Measurements from ENCODE around the gene RETNLB. TPM values are rescaled to one million over a fixed set of nuclear protein-coding genes. Genes with fewer than 3 reads are reported as not detected.
A peak's percentile ranks its signal among the peaks of the same experiment; 100 is the strongest.

RETNLB gene
- total RNA-seq, 1 donor from 2014 or later = not detected

- no peak for DNase-seq
- Mint-ChIP-seq H3K4me1 (no peaks in the 10 kb centered on the region), H3K27ac (no peak overlapping the region), H3K27me3 (no peaks in the 10 kb centered on the region), H3K4me3 (no peak overlapping the region), H3K36me3 (ENCODE audit: low read depth) (no peaks in the 10 kb centered on the region), H3K9me3 (peaks cover 19% of the 10 kb centered on the region)
- intact Hi-C loops (cut with micrococcal nuclease) = no loop called here
Measured at GRCh38 chr3:108724101-108724500, 33.1 kb downstream of the RETNLB start.

- intact Hi-C loops (cut with micrococcal nuclease) = no loop called here
- peaks cover 3% of the 10 kb centered on the region for H3K27me3 Mint-ChIP-seq
- no peak for DNase-seq
- no peak overlapping the region for H3K27ac Mint-ChIP-seq
- H3K36me3 Mint-ChIP-seq (ENCODE audit: low read depth) = no peaks in the 10 kb centered on the region
- no peak overlapping the region for H3K4me3 Mint-ChIP-seq
- H3K4me1 Mint-ChIP-seq = no peaks in the 10 kb centered on the region
- H3K9me3 Mint-ChIP-seq = peaks cover 19% of the 10 kb centered on the region
Measured at GRCh38 chr3:108722724-108723123, 34.5 kb downstream of the RETNLB start.

- Mint-ChIP-seq H3K27me3 (peaks cover 6% of the 10 kb centered on the region), H3K27ac (no peak overlapping the region), H3K36me3 (ENCODE audit: low read depth) (no peaks in the 10 kb centered on the region), H3K9me3 (peaks cover 10% of the 10 kb centered on the region), H3K4me1 (no peaks in the 10 kb centered on the region), H3K4me3 (no peak overlapping the region)
- intact Hi-C loops (cut with micrococcal nuclease) = no loop called here
- DNase-seq = no peak
Measured at GRCh38 chr3:108719178-108719806, 37.9 kb downstream of the RETNLB start.

- Mint-ChIP-seq H3K36me3 (ENCODE audit: low read depth) (no peaks in the 10 kb centered on the region), H3K27me3 (peaks cover 6% of the 10 kb centered on the region), H3K4me3 (no peak overlapping the region), H3K4me1 (no peaks in the 10 kb centered on the region), H3K27ac (no peak overlapping the region), H3K9me3 (peaks cover 5% of the 10 kb centered on the region)
- intact Hi-C loops (cut with micrococcal nuclease) = no loop called here
- peak; percentile 4 for DNase-seq
Measured at GRCh38 chr3:108718454-108718853, 38.8 kb downstream of the RETNLB start.

GRCh38 chr3:108713816-108714215 lies 43.4 kb downstream of the RETNLB start:
- no peaks in the 10 kb centered on the region for H3K4me1 Mint-ChIP-seq
- no peaks in the 10 kb centered on the region for H3K36me3 Mint-ChIP-seq (ENCODE audit: low read depth)
- no peak overlapping the region for H3K27ac Mint-ChIP-seq
- no peak overlapping the region for H3K4me3 Mint-ChIP-seq
- H3K27me3 Mint-ChIP-seq = peaks cover 12% of the 10 kb centered on the region
- intact Hi-C loops (cut with micrococcal nuclease) = no loop called here
- H3K9me3 Mint-ChIP-seq = no peaks in the 10 kb centered on the region
- DNase-seq = no peak

GRCh38 chr3:108713009-108713516 lies 44.1 kb downstream of the RETNLB start:
- intact Hi-C loops (cut with micrococcal nuclease) = no loop called here
- H3K4me3 Mint-ChIP-seq = no peak overlapping the region
- no peak overlapping the region for H3K27ac Mint-ChIP-seq
- no peaks in the 10 kb centered on the region for H3K36me3 Mint-ChIP-seq (ENCODE audit: low read depth)
- H3K4me1 Mint-ChIP-seq = no peaks in the 10 kb centered on the region
- DNase-seq = no peak
- H3K27me3 Mint-ChIP-seq = peaks cover 9% of the 10 kb centered on the region
- no peaks in the 10 kb centered on the region for H3K9me3 Mint-ChIP-seq

Other genes starting within 250 kb of the RETNLB start
- 0.12 TPM in 1 of 2 replicates, not detected in the other for gene MYH15, start 246.8 kb downstream of the RETNLB start, total RNA-seq
- 48.3 and 58.3 TPM in 2 replicates for gene CIP2A, start 168.0 kb downstream of the RETNLB start, total RNA-seq
- 4.1 and 4.7 TPM in 2 replicates for gene DZIP3, start 167.7 kb downstream of the RETNLB start, total RNA-seq
- 61.0 and 66.6 TPM in 2 replicates for gene TRAT1, start 65.4 kb upstream of the RETNLB start, total RNA-seq
- not detected in 2 replicates for gene GUCA1C, start 196.5 kb upstream of the RETNLB start, total RNA-seq

Measured in activated CD4-positive, alpha-beta T cell treated with anti-CD3 and anti-CD28 coated beads, Interleukin-2, amount 10 ng/mL, durations not matched to agents 24 days and 14 days (primary cell).